ENCODE results near the gene GPATCH8.

- TF ChIP-seq CTCF (IDR thresholded peaks at IDR 0.05) = no peak
- TF ChIP-seq EZH2 (IDR thresholded peaks at IDR 0.05) = no peak
Observed at GRCh38 chr17:44390250-44390870, 112.8 kb downstream of the GPATCH8 start.

All from neural progenitor cell (in vitro differentiated cells).